Measurements from ENCODE around the gene BAG1.

Gene BAG1

DNA sequence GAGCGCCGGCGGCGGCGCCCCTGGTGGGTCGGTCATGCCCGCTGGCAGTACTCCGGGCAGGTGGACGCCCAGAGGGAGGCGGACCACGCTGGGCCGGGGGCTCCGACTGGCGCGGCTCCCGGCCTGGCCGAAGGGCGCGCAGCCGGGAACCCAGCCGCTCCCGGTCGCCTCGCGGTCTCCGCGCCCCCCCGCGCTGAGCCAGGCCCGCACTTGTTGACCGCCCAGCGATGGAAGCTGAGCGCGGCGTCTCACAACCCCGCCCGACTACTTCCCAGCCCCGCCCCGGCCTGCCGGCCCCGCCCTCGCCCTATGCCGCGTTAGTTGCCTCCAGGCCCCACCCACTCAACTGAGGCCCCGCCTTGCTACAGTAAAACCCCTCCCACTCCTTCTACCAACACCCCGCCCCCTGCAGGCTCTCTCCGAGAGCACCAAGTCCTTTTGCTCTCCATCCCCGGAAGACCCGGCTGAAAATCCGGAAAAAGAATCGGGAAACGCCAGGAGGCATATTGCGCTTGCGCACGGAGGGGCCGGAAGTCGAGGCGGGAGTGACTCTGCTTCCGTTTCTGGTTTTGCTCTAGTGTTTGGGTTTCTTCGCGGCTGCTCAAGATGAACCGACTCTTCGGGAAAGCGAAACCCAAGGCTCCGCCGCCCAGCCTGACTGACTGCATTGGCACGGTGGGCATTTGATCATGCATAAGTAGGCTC is at the start of gene BAG1, which contains the start of gene CHMP5:
Gene BAG1, minus strand, starts transcription at position 236 of the 705 bp plus-strand sequence.
Gene CHMP5, plus strand, starts transcription at position 577 of the 705 bp plus-strand sequence. Its CDS starts 30 bp downstream, at position 607.
- peaks cover 7 to 24% of the 10 kb centered on the region in 2 donors for H3K4me1 ChIP-seq (ENCODE audit: control insufficient read depth in 1 of 2, insufficient read depth in 2 of 2, low read length in 2 of 2)
- peaks cover 29 to 35% of the 10 kb centered on the region in 2 donors for H3K36me3 ChIP-seq (ENCODE audit: control insufficient read depth in 1 of 2, insufficient read depth in 2 of 2, low read length in 2 of 2)
- H3K27ac ChIP-seq (ENCODE audit: low read length): peak within 1 kb of the TSS; percentile 91
- H3K4me3 ChIP-seq (ENCODE audit: low read depth in 1 of 2, low read length in 2 of 2): peak within 1 kb of the TSS; percentile 93 to 95
- H3K9me3 ChIP-seq (ENCODE audit: control insufficient read depth in 1 of 2, low read length in 2 of 2): no peaks in the 10 kb centered on the region
- H3K27me3 ChIP-seq (ENCODE audit: low read depth, low read length): no peaks in the 10 kb centered on the region

DNA sequence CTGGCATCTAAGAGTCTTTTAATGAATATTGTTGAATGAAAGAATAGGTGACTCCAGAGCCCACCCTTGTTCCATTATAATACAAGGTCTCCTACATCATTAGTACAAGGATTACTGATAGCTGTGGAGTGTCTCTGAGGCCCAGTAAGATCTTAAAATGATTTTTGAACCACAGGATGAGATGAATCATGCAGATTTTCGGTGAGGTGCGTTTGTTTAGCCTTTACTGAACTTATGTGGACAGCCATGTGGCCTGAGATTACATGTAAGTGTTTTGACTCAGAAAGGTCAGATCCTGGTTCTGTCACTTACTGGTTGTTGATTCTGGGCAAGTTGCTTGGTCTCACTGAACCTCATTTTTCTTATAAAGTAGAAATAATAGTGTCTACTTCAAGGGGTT is 47.4 kb upstream of the BAG1 start:
- H3K36me3 ChIP-seq (ENCODE audit: control insufficient read depth in 1 of 2, insufficient read depth in 2 of 2, low read length in 2 of 2): peaks cover 58 to 71% of the 10 kb centered on the region in 2 donors
- no peak overlapping the region for H3K27ac ChIP-seq (ENCODE audit: low read length)
- no peaks in the 10 kb centered on the region for H3K27me3 ChIP-seq (ENCODE audit: low read depth, low read length)
- H3K4me1 ChIP-seq (ENCODE audit: control insufficient read depth in 1 of 2, insufficient read depth in 2 of 2, low read length in 2 of 2): no peaks in the 10 kb centered on the region
- H3K4me3 ChIP-seq (ENCODE audit: low read depth in 1 of 2, low read length in 2 of 2): no peak overlapping the region
- no peaks in the 10 kb centered on the region for H3K9me3 ChIP-seq (ENCODE audit: control insufficient read depth in 1 of 2, low read length in 2 of 2)

DNA sequence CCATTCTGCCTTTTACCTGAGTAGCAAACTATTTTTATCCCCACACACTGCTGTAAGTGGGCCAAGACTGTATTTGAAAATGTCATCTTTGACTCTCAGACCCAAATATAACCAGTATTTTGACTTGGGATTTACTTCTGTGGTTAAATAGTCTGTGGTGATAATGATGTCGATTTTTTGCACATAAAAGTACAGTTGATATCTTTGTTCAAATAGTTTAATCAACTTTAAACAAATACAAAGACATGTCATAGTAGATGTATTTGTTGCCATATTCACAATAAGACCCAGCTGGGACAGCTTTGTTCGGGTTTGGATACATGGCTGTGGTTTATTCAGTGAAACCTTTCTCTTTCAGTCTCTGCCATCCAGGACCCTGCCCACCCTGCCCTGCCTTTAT is 46.2 kb upstream of the BAG1 start:
- no peaks in the 10 kb centered on the region for H3K9me3 ChIP-seq (ENCODE audit: control insufficient read depth in 1 of 2, low read length in 2 of 2)
- H3K27me3 ChIP-seq (ENCODE audit: low read depth, low read length): no peaks in the 10 kb centered on the region
- no peaks in the 10 kb centered on the region for H3K4me1 ChIP-seq (ENCODE audit: control insufficient read depth in 1 of 2, insufficient read depth in 2 of 2, low read length in 2 of 2)
- peaks cover 63 to 72% of the 10 kb centered on the region in 2 donors for H3K36me3 ChIP-seq (ENCODE audit: control insufficient read depth in 1 of 2, insufficient read depth in 2 of 2, low read length in 2 of 2)
- H3K4me3 ChIP-seq (ENCODE audit: low read depth in 1 of 2, low read length in 2 of 2): no peak overlapping the region
- no peak overlapping the region for H3K27ac ChIP-seq (ENCODE audit: low read length)

DNA sequence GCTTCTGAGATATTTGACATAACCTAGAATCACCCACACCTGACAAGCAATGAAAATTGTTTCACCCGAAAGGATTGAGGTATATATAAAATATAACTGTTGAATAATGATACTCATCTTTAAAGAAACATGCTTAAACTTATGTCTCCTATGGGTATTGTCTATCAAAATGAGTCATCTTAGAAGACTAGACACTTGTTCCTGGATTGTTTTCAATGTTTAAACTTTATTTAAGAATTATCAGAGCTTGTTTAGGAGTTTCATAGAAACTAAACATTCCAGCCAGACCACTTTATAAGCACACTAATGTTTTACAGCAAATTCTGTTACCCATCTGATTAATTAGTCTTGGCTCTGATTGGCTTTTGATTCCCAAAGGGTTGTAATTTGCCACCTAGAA is 45.4 kb upstream of the BAG1 start:
- H3K27ac ChIP-seq (ENCODE audit: low read length): no peak overlapping the region
- no peaks in the 10 kb centered on the region for H3K4me1 ChIP-seq (ENCODE audit: control insufficient read depth in 1 of 2, insufficient read depth in 2 of 2, low read length in 2 of 2)
- H3K4me3 ChIP-seq (ENCODE audit: low read depth in 1 of 2, low read length in 2 of 2): no peak overlapping the region
- peaks cover 66 to 72% of the 10 kb centered on the region in 2 donors for H3K36me3 ChIP-seq (ENCODE audit: control insufficient read depth in 1 of 2, insufficient read depth in 2 of 2, low read length in 2 of 2)
- no peaks in the 10 kb centered on the region for H3K27me3 ChIP-seq (ENCODE audit: low read depth, low read length)
- H3K9me3 ChIP-seq (ENCODE audit: control insufficient read depth in 1 of 2, low read length in 2 of 2): no peaks in the 10 kb centered on the region

DNA sequence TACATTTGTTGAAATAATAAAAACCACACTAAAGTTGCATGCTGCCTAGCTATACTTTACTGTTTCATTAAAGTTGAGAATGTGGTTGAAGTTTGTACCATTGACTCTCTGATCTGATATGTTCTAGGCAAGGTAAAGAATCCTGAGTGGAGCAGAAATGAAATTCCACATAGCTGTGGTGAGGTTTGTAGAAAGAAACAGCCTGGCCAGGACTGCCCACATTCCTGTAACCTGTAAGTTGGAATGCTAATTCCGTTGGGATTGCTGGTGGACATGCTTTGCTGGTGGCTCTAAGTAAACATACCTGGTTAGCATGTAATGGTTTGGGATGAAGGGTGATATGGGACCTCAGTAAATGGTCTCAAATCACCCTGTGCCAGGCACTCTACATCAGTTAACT is 42.6 kb upstream of the BAG1 start:
- peaks cover 68 to 77% of the 10 kb centered on the region in 2 donors for H3K36me3 ChIP-seq (ENCODE audit: control insufficient read depth in 1 of 2, insufficient read depth in 2 of 2, low read length in 2 of 2)
- no peak overlapping the region for H3K4me3 ChIP-seq (ENCODE audit: low read depth in 1 of 2, low read length in 2 of 2)
- no peaks in the 10 kb centered on the region for H3K4me1 ChIP-seq (ENCODE audit: control insufficient read depth in 1 of 2, insufficient read depth in 2 of 2, low read length in 2 of 2)
- H3K27me3 ChIP-seq (ENCODE audit: low read depth, low read length): no peaks in the 10 kb centered on the region
- H3K9me3 ChIP-seq (ENCODE audit: control insufficient read depth in 1 of 2, low read length in 2 of 2): no peaks in the 10 kb centered on the region
- no peak overlapping the region for H3K27ac ChIP-seq (ENCODE audit: low read length)

DNA sequence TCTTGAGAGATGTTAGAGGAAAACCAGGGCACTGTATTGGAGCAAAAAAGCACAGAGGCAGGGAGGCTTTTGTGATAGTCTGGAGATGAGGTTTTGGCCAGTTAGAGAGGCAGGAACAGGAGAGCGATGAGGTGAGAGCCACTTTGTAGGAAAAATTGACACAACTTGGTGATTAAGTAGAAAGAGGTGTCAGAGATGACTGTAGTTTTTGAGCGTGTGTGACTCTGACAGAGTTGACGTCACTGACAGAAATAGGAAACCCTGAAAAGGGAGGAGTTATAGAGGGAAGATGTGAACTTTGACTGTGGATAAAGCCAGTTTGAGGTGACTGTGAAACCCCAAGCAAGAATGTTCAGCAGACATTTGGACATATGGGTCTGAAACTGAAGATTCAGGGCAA is 41.5 kb upstream of the BAG1 start:
- no peak overlapping the region for H3K4me3 ChIP-seq (ENCODE audit: low read depth in 1 of 2, low read length in 2 of 2)
- no peaks in the 10 kb centered on the region for H3K9me3 ChIP-seq (ENCODE audit: control insufficient read depth in 1 of 2, low read length in 2 of 2)
- H3K36me3 ChIP-seq (ENCODE audit: control insufficient read depth in 1 of 2, insufficient read depth in 2 of 2, low read length in 2 of 2): peaks cover 60 to 75% of the 10 kb centered on the region in 2 donors
- H3K27me3 ChIP-seq (ENCODE audit: low read depth, low read length): no peaks in the 10 kb centered on the region
- H3K27ac ChIP-seq (ENCODE audit: low read length): no peak overlapping the region
- no peaks in the 10 kb centered on the region for H3K4me1 ChIP-seq (ENCODE audit: control insufficient read depth in 1 of 2, insufficient read depth in 2 of 2, low read length in 2 of 2)

DNA sequence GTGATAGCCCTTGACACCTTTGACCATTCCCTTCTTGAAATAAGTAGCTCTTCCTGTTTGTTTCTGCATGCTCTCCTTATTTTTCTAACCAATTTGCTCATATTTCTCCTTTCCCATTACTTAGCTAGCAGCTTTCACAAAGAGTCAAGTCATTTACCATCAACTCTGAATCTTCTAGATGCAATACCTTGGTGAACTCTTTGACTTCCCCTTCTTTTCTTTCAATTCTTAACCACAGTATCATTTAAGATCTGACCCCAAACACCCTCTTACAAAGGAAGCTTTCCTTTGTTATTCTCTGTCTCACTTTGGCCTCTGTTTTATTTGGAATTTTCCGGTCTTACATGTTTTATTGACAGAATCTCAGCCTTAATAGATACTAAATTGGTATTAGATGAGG is 39.9 kb upstream of the BAG1 start:
- Histone ChIP-seq H3K4me3 (ENCODE audit: low read depth in 1 of 2, low read length in 2 of 2) (no peak overlapping the region), H3K4me1 (ENCODE audit: control insufficient read depth in 1 of 2, insufficient read depth in 2 of 2, low read length in 2 of 2) (peaks cover 4% of the 10 kb centered on the region in 2 donors), H3K27ac (ENCODE audit: low read length) (no peak overlapping the region), H3K27me3 (ENCODE audit: low read depth, low read length) (no peaks in the 10 kb centered on the region), H3K36me3 (ENCODE audit: control insufficient read depth in 1 of 2, insufficient read depth in 2 of 2, low read length in 2 of 2) (peaks cover 58 to 75% of the 10 kb centered on the region in 2 donors), H3K9me3 (ENCODE audit: control insufficient read depth in 1 of 2, low read length in 2 of 2) (no peaks in the 10 kb centered on the region)

DNA sequence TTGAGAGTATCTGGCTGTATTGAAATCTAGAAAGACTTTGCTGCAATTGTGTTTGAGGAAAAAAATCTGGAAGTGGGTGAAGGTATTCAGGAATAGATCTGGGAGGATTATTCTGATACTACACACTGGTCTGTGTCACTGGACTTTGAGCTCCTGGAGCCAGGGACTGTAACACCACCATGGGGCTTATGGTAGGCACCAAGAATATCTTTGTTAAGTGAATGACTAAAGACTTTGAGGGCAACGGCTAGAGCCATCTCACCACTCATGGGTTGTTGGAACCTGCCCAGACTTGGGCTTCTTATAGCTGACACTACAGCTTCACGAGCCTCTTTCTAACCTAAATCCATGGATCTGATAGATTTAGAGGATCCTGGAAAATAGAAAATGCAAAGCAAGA is 36.0 kb upstream of the BAG1 start:
- Histone ChIP-seq H3K4me3 (ENCODE audit: low read depth in 1 of 2, low read length in 2 of 2) (no peak overlapping the region), H3K27ac (ENCODE audit: low read length) (no peak overlapping the region), H3K36me3 (ENCODE audit: control insufficient read depth in 1 of 2, insufficient read depth in 2 of 2, low read length in 2 of 2) (peaks cover 56 to 70% of the 10 kb centered on the region in 2 donors), H3K4me1 (ENCODE audit: control insufficient read depth in 1 of 2, insufficient read depth in 2 of 2, low read length in 2 of 2) (peaks cover 26 to 33% of the 10 kb centered on the region in 2 donors), H3K27me3 (ENCODE audit: low read depth, low read length) (no peaks in the 10 kb centered on the region), H3K9me3 (ENCODE audit: control insufficient read depth in 1 of 2, low read length in 2 of 2) (no peaks in the 10 kb centered on the region)

DNA sequence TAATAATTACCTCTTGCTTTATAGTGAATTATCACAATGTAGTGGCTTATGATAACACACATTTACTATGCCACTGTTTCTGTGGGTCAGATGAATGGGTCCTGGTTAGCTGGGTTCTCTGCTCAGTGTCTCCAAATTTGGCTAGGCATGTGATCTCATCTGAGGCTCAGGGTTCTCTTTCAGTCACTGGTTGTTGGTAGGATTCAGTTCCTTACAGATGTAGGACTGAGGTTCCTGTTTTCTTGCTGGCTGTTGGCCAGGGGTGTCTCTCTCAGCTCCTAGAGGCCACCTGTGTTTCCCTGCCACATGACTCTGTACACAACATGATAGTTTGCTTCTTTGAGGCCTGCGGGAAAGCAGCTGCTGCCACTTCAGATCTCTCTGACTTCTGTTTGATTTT is 32.9 kb upstream of the BAG1 start:
- Histone ChIP-seq H3K36me3 (ENCODE audit: control insufficient read depth in 1 of 2, insufficient read depth in 2 of 2, low read length in 2 of 2) (peaks cover 39% of the 10 kb centered on the region in 2 donors), H3K9me3 (ENCODE audit: control insufficient read depth in 1 of 2, low read length in 2 of 2) (no peaks in the 10 kb centered on the region), H3K4me3 (ENCODE audit: low read depth in 1 of 2, low read length in 2 of 2) (peak overlapping the region; percentile 3 to 5), H3K27ac (ENCODE audit: low read length) (peak overlapping the region; percentile 61), H3K27me3 (ENCODE audit: low read depth, low read length) (no peaks in the 10 kb centered on the region), H3K4me1 (ENCODE audit: control insufficient read depth in 1 of 2, insufficient read depth in 2 of 2, low read length in 2 of 2) (peaks cover 26 to 34% of the 10 kb centered on the region in 2 donors)

DNA sequence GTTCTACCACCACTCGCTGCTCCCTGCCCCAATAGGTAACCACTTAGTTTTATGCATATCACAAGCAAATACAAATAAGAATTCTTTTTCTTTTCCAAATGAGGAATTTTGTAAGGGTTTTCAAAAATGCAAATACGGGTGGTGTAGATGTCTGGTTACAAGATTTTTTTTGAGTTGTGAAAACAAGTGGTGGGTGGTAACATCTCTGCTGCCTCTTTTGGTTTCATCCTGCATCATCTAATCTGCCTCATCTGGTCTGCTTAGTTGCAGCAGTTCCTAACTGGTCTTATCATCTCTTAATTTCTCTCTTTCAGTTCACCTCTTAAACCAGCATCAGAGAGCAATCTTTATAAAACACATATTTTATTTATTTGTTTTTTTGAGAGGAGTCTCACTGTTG is 31.1 kb upstream of the BAG1 start:
- Histone ChIP-seq H3K36me3 (ENCODE audit: control insufficient read depth in 1 of 2, insufficient read depth in 2 of 2, low read length in 2 of 2) (peaks cover 28 to 37% of the 10 kb centered on the region in 2 donors), H3K4me3 (ENCODE audit: low read depth in 1 of 2, low read length in 2 of 2) (no peak overlapping the region), H3K27me3 (ENCODE audit: low read depth, low read length) (no peaks in the 10 kb centered on the region), H3K27ac (ENCODE audit: low read length) (no peak overlapping the region), H3K4me1 (ENCODE audit: control insufficient read depth in 1 of 2, insufficient read depth in 2 of 2, low read length in 2 of 2) (peaks cover 36 to 42% of the 10 kb centered on the region in 2 donors), H3K9me3 (ENCODE audit: control insufficient read depth in 1 of 2, low read length in 2 of 2) (no peaks in the 10 kb centered on the region)

DNA sequence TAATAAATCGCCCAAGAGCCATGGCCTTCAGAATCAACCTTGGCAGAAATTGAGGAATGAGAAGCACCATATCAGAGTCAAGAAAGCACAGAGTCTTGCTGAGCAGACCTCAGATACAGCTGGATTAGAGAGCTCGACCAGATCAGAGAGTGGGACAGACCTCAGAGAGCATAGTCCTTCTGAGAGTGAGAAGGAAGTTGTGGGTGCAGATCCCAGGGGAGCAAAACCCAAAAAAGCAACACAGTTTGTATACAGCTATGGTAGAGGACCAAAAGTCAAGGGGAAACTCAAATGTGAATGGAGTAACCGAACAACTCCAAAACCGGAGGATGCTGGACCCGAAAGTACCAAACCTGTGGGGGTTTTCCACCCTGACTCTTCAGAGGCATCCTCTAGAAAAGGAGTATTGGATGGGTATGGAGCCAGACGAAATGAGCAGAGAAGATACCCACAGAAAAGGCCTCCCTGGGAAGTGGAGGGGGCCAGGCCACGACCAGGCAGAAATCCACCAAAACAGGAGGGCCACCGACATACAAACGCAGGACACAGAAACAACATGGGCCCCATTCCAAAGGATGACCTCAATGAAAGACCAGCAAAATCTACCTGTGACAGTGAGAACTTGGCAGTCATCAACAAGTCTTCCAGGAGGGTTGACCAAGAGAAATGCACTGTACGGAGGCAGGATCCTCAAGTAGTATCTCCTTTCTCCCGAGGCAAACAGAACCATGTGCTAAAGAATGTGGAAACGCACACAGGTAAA is 30.3 kb upstream of the BAG1 start:
- H3K27me3 ChIP-seq (ENCODE audit: low read depth, low read length): no peaks in the 10 kb centered on the region
- peaks cover 34 to 42% of the 10 kb centered on the region in 2 donors for H3K4me1 ChIP-seq (ENCODE audit: control insufficient read depth in 1 of 2, insufficient read depth in 2 of 2, low read length in 2 of 2)
- H3K36me3 ChIP-seq (ENCODE audit: control insufficient read depth in 1 of 2, insufficient read depth in 2 of 2, low read length in 2 of 2): peaks cover 32% of the 10 kb centered on the region in 2 donors
- H3K4me3 ChIP-seq (ENCODE audit: low read depth in 1 of 2, low read length in 2 of 2): no peak overlapping the region
- no peaks in the 10 kb centered on the region for H3K9me3 ChIP-seq (ENCODE audit: control insufficient read depth in 1 of 2, low read length in 2 of 2)
- no peak overlapping the region for H3K27ac ChIP-seq (ENCODE audit: low read length)
